Sigmoid colon (tissue), 7 donors: ENCODE data around the gene PEX6. TPM values are rescaled to one million over a fixed set of nuclear protein-coding genes. Genes with fewer than 3 reads are reported as not detected.

Source experiments
- polyA plus RNA-seq, 3 donors: library from polyadenylated mRNA; stranded (reverse); fragments of 200-250 nt; gene quantifications; one replicate each; pipeline ENCODE4 v1.2.3, GENCODE V29; 2013
- total RNA-seq, 4 donors: library from RNA; depleted of rRNA; stranded (reverse); fragments of >200 nt; gene quantifications; one replicate each; pipeline ENCODE4 v1.1.0, GENCODE V29; 2016
- donor health status: healthy with polysubstance abuse.
- donor health status: Bipolar disorder and iron deficiency.
- donor health status: healthy.

PEX6 gene
- total and polyA plus RNA-seq, 7 donors: 10.2 to 21.5 (median 18.2) TPM

Other genes with a start within 250 kb of the PEX6 start
- gene TBCC, start 233.1 kb downstream of the PEX6 start, total RNA-seq: 10 to 100 TPM; 16.6 to 39.6 (median 27.7) TPM
- 10 to 100 TPM; 30.6 to 35.9 (median 35.4) TPM for gene TBCC, start 233.1 kb downstream of the PEX6 start, polyA plus RNA-seq
- gene BICRAL, start 197.1 kb downstream of the PEX6 start, total RNA-seq: 10 to 100 TPM; 13.6 to 18.5 (median 17.4) TPM
- 1 to 10 TPM; 4.6 to 7.8 (median 4.8) TPM for gene BICRAL, start 197.1 kb downstream of the PEX6 start, polyA plus RNA-seq
- gene RPL7L1, start 99.6 kb downstream of the PEX6 start, total RNA-seq: 10 to 100 TPM; 67.6 to 79.0 (median 75.7) TPM
- gene RPL7L1, start 99.6 kb downstream of the PEX6 start, polyA plus RNA-seq: 10 to 100 TPM; 30.6 to 58.9 (median 38.1) TPM
- not detected for gene PTCRA, start 63.1 kb downstream of the PEX6 start, total RNA-seq
- under 1 TPM in 1 of 3 donors, not detected in 2; 0.23 TPM for gene PTCRA, start 63.1 kb downstream of the PEX6 start, polyA plus RNA-seq
- gene CNPY3, start 49.7 kb downstream of the PEX6 start, total RNA-seq: 10 to 100 TPM; 22.8 to 24.9 (median 24.1) TPM
- gene CNPY3, start 49.7 kb downstream of the PEX6 start, polyA plus RNA-seq: 10 to 100 TPM; 11.8 to 37.5 (median 12.6) TPM
- gene GNMT, start 18.4 kb downstream of the PEX6 start, total RNA-seq: under 1 TPM in 1 of 4 donors, not detected in 3; 0.54 TPM
- under 1 TPM in 1 of 3 donors, not detected in 2; 0.45 TPM for gene GNMT, start 18.4 kb downstream of the PEX6 start, polyA plus RNA-seq
- 10 to 100 TPM; 26.7 to 41.5 (median 33.9) TPM for gene PPP2R5D, start 5.4 kb upstream of the PEX6 start, total RNA-seq
- 10 to 100 TPM; 29.4 to 38.8 (median 35.5) TPM for gene PPP2R5D, start 5.4 kb upstream of the PEX6 start, polyA plus RNA-seq
- 10 to 100 TPM; 49.0 to 91.5 (median 71.5) TPM for gene MEA1, start 34.8 kb upstream of the PEX6 start, total RNA-seq
- gene MEA1, start 34.8 kb upstream of the PEX6 start, polyA plus RNA-seq: 10 to 100 TPM; 59.1 to 93.1 (median 75.1) TPM
- 100 to 1,000 TPM in 3 of 4 donors, 10 to 100 TPM in 1; 68.4 to 158 (median 105) TPM for gene KLHDC3, start 35.1 kb upstream of the PEX6 start, total RNA-seq
- 10 to 100 TPM; 64.3 to 69.7 (median 69.1) TPM for gene KLHDC3, start 35.1 kb upstream of the PEX6 start, polyA plus RNA-seq
- gene RRP36, start 42.4 kb upstream of the PEX6 start, total RNA-seq: 10 to 100 TPM; 40.5 to 46.6 (median 43.3) TPM
- 10 to 100 TPM; 24.6 to 50.8 (median 27.3) TPM for gene RRP36, start 42.4 kb upstream of the PEX6 start, polyA plus RNA-seq
- gene CUL7, start 74.7 kb upstream of the PEX6 start, total RNA-seq: 10 to 100 TPM; 10.3 to 14.4 (median 11.0) TPM
- gene CUL7, start 74.7 kb upstream of the PEX6 start, polyA plus RNA-seq: 1 to 10 TPM; 3.0 to 6.9 (median 3.2) TPM
- 10 to 100 TPM; 14.1 to 25.7 (median 18.3) TPM for gene MRPL2, start 80.3 kb upstream of the PEX6 start, total RNA-seq
- 10 to 100 TPM; 65.9 to 70.2 (median 68.5) TPM for gene MRPL2, start 80.3 kb upstream of the PEX6 start, polyA plus RNA-seq
- 10 to 100 TPM; 23.2 to 44.9 (median 34.6) TPM for gene KLC4, start 80.5 kb upstream of the PEX6 start, total RNA-seq
- gene KLC4, start 80.5 kb upstream of the PEX6 start, polyA plus RNA-seq: 100 to 1,000 TPM in 1 of 3 donors, 10 to 100 TPM in 2; 58.4 to 116 (median 84.1) TPM
- gene PTK7, start 97.1 kb upstream of the PEX6 start, total RNA-seq: 1 to 10 TPM; 4.8 to 9.7 (median 7.7) TPM
- gene PTK7, start 97.1 kb upstream of the PEX6 start, polyA plus RNA-seq: 10 to 100 TPM in 1 of 3 donors, 1 to 10 TPM in 2; 1.2 to 15.6 (median 1.8) TPM
- 10 to 100 TPM; 64.2 to 96.9 (median 89.1) TPM for gene SRF, start 192.1 kb upstream of the PEX6 start, total RNA-seq
- 10 to 100 TPM; 12.6 to 31.2 (median 13.9) TPM for gene SRF, start 192.1 kb upstream of the PEX6 start, polyA plus RNA-seq
- 10 to 100 TPM; 21.7 to 49.6 (median 31.9) TPM for gene CUL9, start 203.0 kb upstream of the PEX6 start, total RNA-seq
- 10 to 100 TPM in 2 of 3 donors, 1 to 10 TPM in 1; 5.1 to 32.9 (median 12.6) TPM for gene CUL9, start 203.0 kb upstream of the PEX6 start, polyA plus RNA-seq